GM12878 (cell line): Measurements from ENCODE around the gene SLC44A4. TPM values are rescaled to one million over a fixed set of nuclear protein-coding genes. Genes with fewer than 3 reads are reported as not detected.

ENCODE experiments used
- ATAC-seq: fragments of 200-7000 bp; cut with Tn5 transposase; 3 replicates; pipeline ENCODE4 v1.9.1; 2020; ENCODE audit warnings: mild to moderate bottlenecking, moderate library complexity
- BruUV-seq: library from RNA; stranded (reverse); fragments of 400-500 nt; replicated peaks from 2 replicates; lab custom pipeline; 2021; lab: Mats Ljungman, UMichigan
- CTCF ChIA-PET: fragments of 300-600 bp; sonication (Branson Sonifier 250); formaldehyde crosslinking; extraction: SDS; loops from one replicate; lab custom pipeline; 2021; ENCODE audit warnings: inconsistent platforms; lab: Yijun Ruan, JAX
- POLR2A ChIA-PET: fragments of 350-600 bp; formaldehyde crosslinking; extraction: SDS; loops from one replicate; lab custom pipeline; 2021; ENCODE audit warnings: inconsistent platforms; lab: Charles Lee
- RAD21 ChIA-PET: fragments of 300-600 bp; sonication (Branson Sonifier 250); formaldehyde crosslinking; loops from one replicate; lab custom pipeline; 2023; ENCODE audit warnings: antibody characterized with exemption; ENCODE audit not compliant: unreplicated experiment; lab: Charles Lee
- SMC1A ChIA-PET: fragments of 300-600 bp; sonication (Branson Sonifier 250); formaldehyde crosslinking; loops from one replicate; lab custom pipeline; 2023; ENCODE audit not compliant: unreplicated experiment, uncharacterized antibody; lab: Charles Lee
- DNase-seq: peaks from one replicate; pipeline ENCODE4 v3.0.0-alpha.2; 2011; ENCODE audit warnings: low read depth, low spot score
- FAIRE-seq: peaks from 3 replicates; lab custom pipeline; 2011; peaks lifted over from hg19 to GRCh38; lab: Jason Lieb, UNC
- H2AFZ ChIP-seq: 2 replicates; pipeline ENCODE4 v1.6.0; 2011; ENCODE audit warnings: low read depth, low read length, control low read depth; ENCODE audit not compliant: control insufficient read depth
- H3K27ac ChIP-seq: 2 replicates; pipeline ENCODE4 v1.5.1; 2011; ENCODE audit warnings: control low read depth; ENCODE audit not compliant: control insufficient read depth, insufficient read depth
- H3K27me3 ChIP-seq, 2 experiments: replicated peaks in 1 of 2; 2 replicates each; pipeline versions ENCODE4 v1.6.0 to v1.6.1; 2011; ENCODE audit warnings: low read length in 1 of 2; ENCODE audit not compliant: control insufficient read depth in 2 of 2, insufficient read depth in 2 of 2
- H3K36me3 ChIP-seq, 2 experiments: 2 replicates each; pipeline ENCODE4 v1.5.1; 2011; ENCODE audit warnings: low read length in 1 of 2; ENCODE audit not compliant: control insufficient read depth in 2 of 2, insufficient read depth in 2 of 2
- H3K4me1 ChIP-seq: 2 replicates; pipeline ENCODE4 v1.6.1; 2011; ENCODE audit warnings: mild to moderate bottlenecking, low read length, moderate library complexity, mixed read lengths; ENCODE audit not compliant: control insufficient read depth, insufficient read depth
- H3K4me2 ChIP-seq: 2 replicates; pipeline ENCODE4 v1.6.0; 2011; ENCODE audit warnings: control low read depth; ENCODE audit not compliant: control insufficient read depth, insufficient read depth
- H3K4me3 ChIP-seq: fragments of 200-600 bp; sonication (generic); 2 replicates; pipeline ENCODE4 v1.5.1; 2016
- H3K79me2 ChIP-seq: 2 replicates; pipeline ENCODE4 v1.6.0; 2011; ENCODE audit warnings: low read length; ENCODE audit not compliant: control insufficient read depth, insufficient read depth
- H3K9ac ChIP-seq: 2 replicates; pipeline ENCODE4 v1.8.0; 2011; ENCODE audit warnings: low read length, control low read depth, mixed read lengths; ENCODE audit not compliant: control insufficient read depth, insufficient read depth
- H3K9me3 ChIP-seq: replicated peaks from 3 replicates; pipeline ENCODE4 v1.5.1; 2011; ENCODE audit warnings: mild to moderate bottlenecking, low read length; ENCODE audit not compliant: control insufficient read depth, insufficient read depth
- H4K20me1 ChIP-seq: 2 replicates; pipeline ENCODE4 v1.6.0; 2011; ENCODE audit not compliant: control insufficient read depth, insufficient read depth
- DPF2 ChIP-seq: fragments of 450-650 bp; IDR thresholded peaks from 2 replicates; pipeline ENCODE4 v1.6.1; 2017; ENCODE audit warnings: mild to moderate bottlenecking
- FOXK2 ChIP-seq: fragments of 450-650 bp; IDR thresholded peaks from 2 replicates; pipeline ENCODE4 v1.6.1; 2017; ENCODE audit warnings: mild to moderate bottlenecking, moderate library complexity
- FOXM1 ChIP-seq: IDR thresholded peaks from 2 replicates; pipeline ENCODE4 v1.6.1; 2012; ENCODE audit warnings: low read depth, mild to moderate bottlenecking, inconsistent platforms, low read length, moderate library complexity
- IRF5 ChIP-seq: fragments of 450-650 bp; IDR thresholded peaks from 2 replicates; pipeline ENCODE4 v1.6.1; 2017; ENCODE audit warnings: borderline replicate concordance
- KLF5 ChIP-seq: fragments of 450-650 bp; IDR thresholded peaks from 2 replicates; pipeline ENCODE4 v1.6.1; 2014; ENCODE audit warnings: mild to moderate bottlenecking; ENCODE audit not compliant: partially characterized antibody
- MEF2B ChIP-seq: fragments of 450-650 bp; IDR thresholded peaks from 2 replicates; pipeline ENCODE4 v1.6.1; 2018; ENCODE audit warnings: mild to moderate bottlenecking, moderate library complexity; ENCODE audit not compliant: partially characterized antibody, poor library complexity, severe bottlenecking
- POU2F2 ChIP-seq: IDR thresholded peaks from 3 replicates; pipeline ENCODE4 v1.6.1; 2011; ENCODE audit warnings: low read depth, mild to moderate bottlenecking, low read length, borderline replicate concordance
- RCOR1 ChIP-seq: conservative IDR thresholded peaks from 2 replicates; pipeline ENCODE4 v1.6.1; 2012; ENCODE audit warnings: low read depth, low read length, improper control_type of control experiment
- SMARCA5 ChIP-seq: fragments of 450-650 bp; IDR thresholded peaks from 2 replicates; pipeline ENCODE4 v1.6.1; 2017; ENCODE audit warnings: mild to moderate bottlenecking
- WRNIP1 ChIP-seq: IDR thresholded peaks from 2 replicates; pipeline ENCODE4 v1.6.1; 2011; ENCODE audit warnings: low read depth, low read length, improper control_type of control experiment, borderline replicate concordance
- ZBTB33 ChIP-seq: fragments of 450-650 bp; IDR thresholded peaks from 2 replicates; pipeline ENCODE4 v1.6.1; 2017; ENCODE audit warnings: mild to moderate bottlenecking
- ZBTB40 ChIP-seq: fragments of 450-650 bp; IDR thresholded peaks from 2 replicates; pipeline ENCODE4 v1.6.1; 2016; ENCODE audit warnings: mild to moderate bottlenecking, moderate library complexity, borderline replicate concordance
- WGBS: methylation state at CpG from one replicate; pipeline ENCODE4 v1.1.6; 2016; ENCODE audit warnings: low lambda C conversion rate; ENCODE audit not compliant: insufficient replicate concordance, insufficient coverage; ENCODE audit errors: missing lambda C conversion rate; 5-methylcytosine and 5-hydroxymethylcytosine counted together
- in situ Hi-C: fragments of 300-500 bp; cut with MboI; formaldehyde crosslinking; loops from 9 replicates; pipeline ENCODE4 v1.14.3; 2018; ENCODE audit warnings: mixed read lengths
- intact Hi-C: fragments of 100-400 bp; cut with micrococcal nuclease; formaldehyde crosslinking; loops from one replicate; pipeline ENCODE4 v1.14.2; 2022; ENCODE audit not compliant: unreplicated experiment
- polyA plus RNA-seq, 11 experiments: library from polyadenylated mRNA; depleted of rRNA in 4 of 11; unstranded in 6 of 11; stranded (reverse) in 5 of 11; fragments of >200 nt; fragmentation: Nextera tagmentation in 4 of 11; fragmentation: Illumina TruSeq in 1 of 11; extraction: Ambion mirVana in 4 of 11; extraction: Trizol in 1 of 11; gene quantifications; 1 replicate in 1 of 11; 2 replicates in 10 of 11; pipeline versions ENCODE4 v1.2.1 to v1.2.3, GENCODE V29; 2011 to 2016; ENCODE audit warnings: inconsistent platforms in 2 of 11, missing spikeins in 2 of 11, low read depth in 1 of 11
- total RNA-seq, 4 experiments: library from RNA; depleted of rRNA in 3 of 4; stranded (reverse); fragments of >200 nt in 3 of 4; fragmentation: Illumina TruSeq in 1 of 4; extraction: Trizol in 1 of 4; gene quantifications; 2 replicates each; pipeline versions ENCODE4 v1.2.1 to v1.2.3, GENCODE V29; 2013 to 2021

Gene SLC44A4
- total and polyA plus RNA-seq, 10 of the 15 experiments (the other 5 are each of a cell fraction or from before 2014, with no cell fraction given), result 0.04 to 0.24 (median 0.15) TPM; not detected in 3

- TF ChIP-seq RCOR1, result no peak
These were observed 9.8 kb upstream of the SLC44A4 start (continued) for GRCh38 chr6:31888276-31889258.

- in situ Hi-C loops (no loop called here), intact Hi-C loops (no loop called here)
- ChIA-PET SMC1A (no interaction called here), RAD21 (no interaction called here), CTCF (interaction anchor here (0.5 to 1.6 kb wide), 7 partner anchors 9 to 208 kb away, joined by 3 to 6 read pairs (median 4); no protein-coding TSS in a partner anchor), POLR2A (interaction anchor here (1.5 kb wide), 1 partner anchor 184 kb away, joined by 3 read pairs; the partner anchor contains the start of gene ABHD16A)
- FAIRE-seq (no peak), ATAC-seq (no peak), DNase-seq (no peak)
- H3K4me3 ChIP-seq, result no peak overlapping the region
- no peak overlapping the region for H3K9ac ChIP-seq
- no peak overlapping the region for H3K27ac ChIP-seq
- H2AFZ ChIP-seq, result no peak overlapping the region
- no peaks in the 10 kb centered on the region for H3K27me3 ChIP-seq
- no peak overlapping the region for H3K4me2 ChIP-seq
- no peaks in the 10 kb centered on the region for H3K9me3 ChIP-seq
- no peaks in the 10 kb centered on the region for H4K20me1 ChIP-seq
- no TSS peak for BruUV-seq
- no peaks in the 10 kb centered on the region for H3K79me2 ChIP-seq
- no peaks in the 10 kb centered on the region for H3K4me1 ChIP-seq
- peaks cover 13 to 34% of the 10 kb centered on the region in 2 experiments; a peak in 3 of 4 replicates for H3K36me3 ChIP-seq
- WGBS, result 89% methylated on average over 17 of the region's 19 CpGs
- no peak for TF ChIP-seq SMARCA5
- TF ChIP-seq KLF5, result no peak
- TF ChIP-seq IRF5, result no peak
- no peak for TF ChIP-seq FOXM1
- TF ChIP-seq FOXK2, result no peak
- TF ChIP-seq WRNIP1, result no peak
- TF ChIP-seq POU2F2, result no peak
- TF ChIP-seq ZBTB33, result no peak
- no peak for TF ChIP-seq MEF2B
- TF ChIP-seq ZBTB40, result no peak
- TF ChIP-seq DPF2, result no peak
These were observed 8.6 kb upstream of the SLC44A4 start for GRCh38 chr6:31887173-31888007.
